ENCODE results near the gene CXCL9.
"Not testable (repeated sequence)": the region's sequence is repeated elsewhere in the genome, so short reads cannot be mapped to it uniquely, and the experiment has no call there.

CXCL9 gene

DNA sequence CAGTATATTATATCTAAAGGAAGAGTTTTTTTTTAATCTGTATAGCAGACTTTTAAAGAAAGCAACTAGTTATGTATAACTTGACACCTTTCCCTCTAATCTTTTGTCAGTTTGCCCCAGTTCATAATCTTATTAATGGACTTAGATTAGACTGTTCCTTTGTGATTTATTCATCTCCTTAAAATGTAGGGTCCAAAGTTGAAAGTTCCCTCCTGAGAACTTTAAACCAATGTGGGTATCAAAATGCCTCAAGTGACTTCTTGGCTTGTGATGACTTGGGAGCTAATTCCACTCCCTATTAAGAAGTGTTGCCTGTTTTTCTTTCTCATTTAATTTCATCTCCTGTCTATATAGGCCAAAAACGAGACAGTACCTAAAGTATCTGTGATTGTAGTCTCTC, 10.2 kb downstream of the CXCL9 start:
- H3K27me3 ChIP-seq (ENCODE audit: control insufficient read depth, insufficient read depth, low read length) = no peaks in the 10 kb centered on the region
- no peaks in the 10 kb centered on the region for H3K9me3 ChIP-seq (ENCODE audit: control insufficient read depth, insufficient read depth, low read depth, low read length)
- H3K36me3 ChIP-seq (ENCODE audit: control insufficient read depth, insufficient read depth, low read length) = no peaks in the 10 kb centered on the region
- no peak overlapping the region for H3K4me3 ChIP-seq (ENCODE audit: low read depth, low read length)
- H3K27ac ChIP-seq (ENCODE audit: low read depth, low read length) = no peak overlapping the region
- no peak overlapping the region for H3K9ac ChIP-seq (ENCODE audit: low read length)
- H3K4me1 ChIP-seq (ENCODE audit: control insufficient read depth, insufficient read depth, low read length) = no peaks in the 10 kb centered on the region

DNA sequence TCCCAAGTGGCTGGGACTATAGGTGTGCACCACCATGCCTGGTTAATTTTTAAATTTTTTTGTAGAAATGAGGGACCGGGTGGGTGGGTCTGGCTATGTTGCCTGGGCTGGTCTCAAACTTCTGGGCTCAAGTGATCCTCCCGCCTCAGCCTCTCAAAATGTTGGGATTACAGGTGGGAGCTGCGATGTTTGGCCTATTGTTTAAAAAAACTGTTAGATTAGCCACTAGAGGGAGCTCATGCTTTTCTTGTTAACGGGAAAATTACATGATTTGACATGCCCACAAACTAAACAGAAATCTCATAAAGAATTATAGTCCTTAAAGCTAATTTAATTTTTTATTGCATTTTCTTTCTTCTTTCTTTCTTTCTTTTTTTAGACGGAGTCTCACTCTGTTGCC, 11.6 kb downstream of the CXCL9 start:
- H3K27ac ChIP-seq (ENCODE audit: low read depth, low read length) = no peak overlapping the region
- H3K4me1 ChIP-seq (ENCODE audit: control insufficient read depth, insufficient read depth, low read length) = no peaks in the 10 kb centered on the region
- H3K9ac ChIP-seq (ENCODE audit: low read length) = no peak overlapping the region
- no peaks in the 10 kb centered on the region for H3K27me3 ChIP-seq (ENCODE audit: control insufficient read depth, insufficient read depth, low read length)
- H3K36me3 ChIP-seq (ENCODE audit: control insufficient read depth, insufficient read depth, low read length) = no peaks in the 10 kb centered on the region
- H3K9me3 ChIP-seq (ENCODE audit: control insufficient read depth, insufficient read depth, low read depth, low read length) = no peaks in the 10 kb centered on the region
- H3K4me3 ChIP-seq (ENCODE audit: low read depth, low read length) = no peak overlapping the region

DNA sequence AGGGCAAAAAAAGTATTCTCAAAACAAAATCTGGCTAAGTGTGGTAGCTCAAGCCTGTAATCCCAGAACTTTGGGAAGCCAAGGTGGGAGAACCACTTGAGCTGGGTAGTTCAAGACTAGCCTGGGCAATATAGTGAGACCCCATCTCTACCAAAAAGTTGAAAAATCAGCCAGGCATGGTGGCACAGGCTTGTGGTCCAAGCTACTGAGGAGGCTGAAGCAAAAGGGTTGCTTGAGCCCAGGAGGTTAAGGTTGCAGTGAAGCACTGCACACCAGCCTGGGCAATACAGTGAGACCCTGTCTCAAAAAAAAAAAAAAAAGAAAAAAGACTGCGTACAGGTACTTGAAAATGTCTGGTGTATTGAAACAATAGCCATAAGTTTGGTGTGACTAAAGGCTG, 14.8 kb downstream of the CXCL9 start:
- Histone ChIP-seq H3K9ac (ENCODE audit: low read length) (no peak overlapping the region), H3K27me3 (ENCODE audit: control insufficient read depth, insufficient read depth, low read length) (no peaks in the 10 kb centered on the region), H3K27ac (ENCODE audit: low read depth, low read length) (no peak overlapping the region), H3K36me3 (ENCODE audit: control insufficient read depth, insufficient read depth, low read length) (peaks cover 3% of the 10 kb centered on the region), H3K4me1 (ENCODE audit: control insufficient read depth, insufficient read depth, low read length) (peaks cover 7% of the 10 kb centered on the region), H3K4me3 (ENCODE audit: low read depth, low read length) (no peak overlapping the region), H3K9me3 (ENCODE audit: control insufficient read depth, insufficient read depth, low read depth, low read length) (no peaks in the 10 kb centered on the region)

GRCh38 chr4:75989846-75990528, 17.3 kb downstream of the CXCL9 start:
- Histone ChIP-seq H3K36me3 (ENCODE audit: control insufficient read depth, insufficient read depth, low read length) (peaks cover 3% of the 10 kb centered on the region), H3K27ac (ENCODE audit: low read depth, low read length) (peak overlapping the region; percentile 73; the same call in 1 of the 2 replicates), H3K27me3 (ENCODE audit: control insufficient read depth, insufficient read depth, low read length) (no peaks in the 10 kb centered on the region), H3K4me1 (ENCODE audit: control insufficient read depth, insufficient read depth, low read length) (peaks cover 7% of the 10 kb centered on the region), H3K9me3 (ENCODE audit: control insufficient read depth, insufficient read depth, low read depth, low read length) (no peaks in the 10 kb centered on the region), H3K9ac (ENCODE audit: low read length) (peak overlapping the region; percentile 93), H3K4me3 (ENCODE audit: low read depth, low read length) (peak overlapping the region; percentile 95)

GRCh38 chr4:75985116-75985515, 22.2 kb downstream of the CXCL9 start:
- H3K4me1 ChIP-seq (ENCODE audit: control insufficient read depth, insufficient read depth, low read length) = peaks cover 7% of the 10 kb centered on the region
- no peak overlapping the region for H3K27ac ChIP-seq (ENCODE audit: low read depth, low read length)
- peaks cover 25% of the 10 kb centered on the region for H3K36me3 ChIP-seq (ENCODE audit: control insufficient read depth, insufficient read depth, low read length)
- H3K9me3 ChIP-seq (ENCODE audit: control insufficient read depth, insufficient read depth, low read depth, low read length) = no peaks in the 10 kb centered on the region
- H3K4me3 ChIP-seq (ENCODE audit: low read depth, low read length) = no peak overlapping the region
- no peak overlapping the region for H3K9ac ChIP-seq (ENCODE audit: low read length)
- no peaks in the 10 kb centered on the region for H3K27me3 ChIP-seq (ENCODE audit: control insufficient read depth, insufficient read depth, low read length)

GRCh38 chr4:75980576-75980975, 26.7 kb downstream of the CXCL9 start:
- H3K27ac ChIP-seq (ENCODE audit: low read depth, low read length) = no peak overlapping the region
- H3K36me3 ChIP-seq (ENCODE audit: control insufficient read depth, insufficient read depth, low read length) = peaks cover 62% of the 10 kb centered on the region
- H3K4me1 ChIP-seq (ENCODE audit: control insufficient read depth, insufficient read depth, low read length) = no peaks in the 10 kb centered on the region
- H3K9me3 ChIP-seq (ENCODE audit: control insufficient read depth, insufficient read depth, low read depth, low read length) = peaks cover 7% of the 10 kb centered on the region; the same call in 1 of the 2 replicates
- H3K4me3 ChIP-seq (ENCODE audit: low read depth, low read length) = no peak overlapping the region
- no peaks in the 10 kb centered on the region for H3K27me3 ChIP-seq (ENCODE audit: control insufficient read depth, insufficient read depth, low read length)
- H3K9ac ChIP-seq (ENCODE audit: low read length) = no peak overlapping the region

DNA sequence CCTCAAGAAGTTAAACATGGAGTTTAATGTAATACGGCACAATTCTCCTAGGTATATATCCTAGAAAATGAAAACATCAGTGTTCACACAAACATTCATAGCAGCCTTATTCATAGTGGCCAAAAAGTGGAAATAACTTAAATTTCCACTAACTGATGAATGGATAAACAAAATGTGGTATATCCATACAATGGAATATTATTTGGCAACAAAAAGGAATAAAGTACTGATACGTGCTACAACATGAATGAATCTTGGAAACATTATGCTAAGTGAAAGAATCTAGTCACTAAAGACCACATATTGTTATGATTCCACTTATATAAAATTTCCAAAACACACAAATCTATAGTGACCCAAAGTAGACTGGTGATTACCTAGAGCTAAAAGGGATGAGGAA, 31.1 kb downstream of the CXCL9 start:
- H3K4me1 ChIP-seq (ENCODE audit: control insufficient read depth, insufficient read depth, low read length) = no peaks in the 10 kb centered on the region
- peaks cover 88% of the 10 kb centered on the region for H3K36me3 ChIP-seq (ENCODE audit: control insufficient read depth, insufficient read depth, low read length)
- H3K27ac ChIP-seq (ENCODE audit: low read depth, low read length) = no peak overlapping the region
- H3K9me3 ChIP-seq (ENCODE audit: control insufficient read depth, insufficient read depth, low read depth, low read length) = peaks cover 7% of the 10 kb centered on the region; the same call in 1 of the 2 replicates
- H3K9ac ChIP-seq (ENCODE audit: low read length) = no peak overlapping the region
- H3K27me3 ChIP-seq (ENCODE audit: control insufficient read depth, insufficient read depth, low read length) = no peaks in the 10 kb centered on the region
- no peak overlapping the region for H3K4me3 ChIP-seq (ENCODE audit: low read depth, low read length)

- Histone ChIP-seq H3K27ac (ENCODE audit: low read depth, low read length) (no peak overlapping the region), H3K9me3 (ENCODE audit: control insufficient read depth, insufficient read depth, low read depth, low read length) (peaks cover 7% of the 10 kb centered on the region; the same call in 1 of the 2 replicates), H3K9ac (ENCODE audit: low read length) (no peak overlapping the region), H3K36me3 (ENCODE audit: control insufficient read depth, insufficient read depth, low read length) (peaks cover 93% of the 10 kb centered on the region), H3K4me1 (ENCODE audit: control insufficient read depth, insufficient read depth, low read length) (no peaks in the 10 kb centered on the region), H3K4me3 (ENCODE audit: low read depth, low read length) (no peak overlapping the region), H3K27me3 (ENCODE audit: control insufficient read depth, insufficient read depth, low read length) (no peaks in the 10 kb centered on the region)
These were observed 33.5 kb downstream of the CXCL9 start for GRCh38 chr4:75973766-75974165.

- H3K27ac ChIP-seq (ENCODE audit: low read depth, low read length) = no peak overlapping the region
- H3K9me3 ChIP-seq (ENCODE audit: control insufficient read depth, insufficient read depth, low read depth, low read length) = peaks cover 14% of the 10 kb centered on the region
- H3K4me3 ChIP-seq (ENCODE audit: low read depth, low read length) = no peak overlapping the region
- no peaks in the 10 kb centered on the region for H3K27me3 ChIP-seq (ENCODE audit: control insufficient read depth, insufficient read depth, low read length)
- H3K9ac ChIP-seq (ENCODE audit: low read length) = no peak overlapping the region
- H3K4me1 ChIP-seq (ENCODE audit: control insufficient read depth, insufficient read depth, low read length) = no peaks in the 10 kb centered on the region
- H3K36me3 ChIP-seq (ENCODE audit: control insufficient read depth, insufficient read depth, low read length) = peaks cover 97% of the 10 kb centered on the region
These were observed 39.2 kb downstream of the CXCL9 start for GRCh38 chr4:75968084-75968483.

GRCh38 chr4:75963558-75963957, 43.8 kb downstream of the CXCL9 start:
- Histone ChIP-seq H3K9me3 (ENCODE audit: control insufficient read depth, insufficient read depth, low read depth, low read length) (peaks cover 14% of the 10 kb centered on the region), H3K27ac (ENCODE audit: low read depth, low read length) (no peak overlapping the region), H3K4me3 (ENCODE audit: low read depth, low read length) (no peak overlapping the region), H3K36me3 (ENCODE audit: control insufficient read depth, insufficient read depth, low read length) (peaks cover 91% of the 10 kb centered on the region), H3K4me1 (ENCODE audit: control insufficient read depth, insufficient read depth, low read length) (no peaks in the 10 kb centered on the region), H3K27me3 (ENCODE audit: control insufficient read depth, insufficient read depth, low read length) (no peaks in the 10 kb centered on the region), H3K9ac (ENCODE audit: low read length) (no peak overlapping the region)

- Histone ChIP-seq H3K36me3 (ENCODE audit: control insufficient read depth, insufficient read depth, low read length) (peaks cover 91% of the 10 kb centered on the region), H3K9me3 (ENCODE audit: control insufficient read depth, insufficient read depth, low read depth, low read length) (peaks cover 14% of the 10 kb centered on the region)
- not testable (repeated sequence) for H3K4me3 ChIP-seq (ENCODE audit: low read depth, low read length); H3K9ac ChIP-seq (ENCODE audit: low read length); H3K4me1 ChIP-seq (ENCODE audit: control insufficient read depth, insufficient read depth, low read length); H3K27me3 ChIP-seq (ENCODE audit: control insufficient read depth, insufficient read depth, low read length); H3K27ac ChIP-seq (ENCODE audit: low read depth, low read length)
These were observed 45.2 kb downstream of the CXCL9 start for GRCh38 chr4:75962072-75962471.
